Stimulated activated CD4-positive, alpha-beta T cell treated with anti-CD3 and anti-CD28 coated beads, TNF-alpha, amount 100 ng/mL, for 48 hours (primary cell): Measurements from ENCODE around the gene SNAPC2.

Source experiments
- DNase-seq, 3 donors: peaks; one replicate each; pipeline ENCODE4 v3.0.0-alpha.2; 2020; ENCODE audit warnings: low read depth in 3 of 3

SNAPC2 gene

DNA sequence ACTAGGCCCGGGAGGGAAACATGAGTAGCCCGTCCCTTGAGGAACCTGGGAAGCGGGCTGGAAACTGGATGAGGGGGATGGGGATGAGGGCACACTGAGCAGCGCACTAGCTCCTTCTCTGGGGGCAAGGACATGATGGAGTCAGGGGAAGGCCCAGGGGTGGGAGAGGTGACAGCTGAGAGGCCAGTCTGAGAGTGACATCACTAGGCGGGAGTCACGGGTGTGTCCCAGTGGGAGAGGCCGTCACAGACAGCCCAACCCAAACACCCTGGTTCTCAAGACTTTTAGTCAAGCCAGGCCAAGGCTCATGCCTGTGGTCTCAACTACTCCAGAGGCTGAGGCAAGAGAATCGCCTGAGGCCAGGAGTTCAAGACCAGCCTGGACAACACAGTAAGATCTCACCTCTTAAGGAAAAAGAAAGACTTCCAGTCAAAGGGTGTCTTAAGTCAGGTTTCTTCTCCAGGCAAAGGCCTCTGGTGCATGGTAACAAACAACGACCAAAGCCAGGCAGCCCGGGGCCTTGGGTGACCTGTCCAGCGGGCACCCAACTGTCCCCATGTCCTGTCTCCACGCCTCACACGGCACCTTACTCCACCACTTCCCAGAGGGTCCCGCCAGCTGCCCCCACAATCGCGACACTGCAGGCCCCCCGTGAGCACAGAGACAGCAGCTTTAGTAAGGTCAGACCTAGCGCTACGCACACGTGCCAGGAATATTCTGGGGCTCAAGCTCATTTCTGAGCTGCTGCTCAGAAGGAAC is 48.8 kb downstream of the SNAPC2 start:
- DNase-seq, result no peak

GRCh38 chr19:7969555-7969939 is 49.4 kb downstream of the SNAPC2 start:
- DNase-seq, result no peak

GRCh38 chr19:7970716-7971448 is 50.7 kb downstream of the SNAPC2 start:
- DNase-seq, result peak in 2 of 3 donors; percentile 3 to 11

GRCh38 chr19:7971553-7972520 is 51.7 kb downstream of the SNAPC2 start:
- DNase-seq, result no peak
